ENCODE measurements around the gene TINAGL1. TPM values are rescaled to one million over a fixed set of nuclear protein-coding genes. Genes with fewer than 3 reads are reported as not detected.

TINAGL1 gene
- total RNA-seq, 2 donors from 2014 or later: 211 to 264 TPM

GRCh38 chr1:31624731-31625514 lies 48.6 kb downstream of the TINAGL1 start:
- TF ChIP-seq CTCF (IDR thresholded peaks at IDR 0.05): no peak
- H3K27ac ChIP-seq: peak overlapping the region; percentile 87
- no peak overlapping the region for H3K4me3 ChIP-seq
- peaks cover 0 to 56% of the 10 kb centered on the region in 2 donors for H3K4me1 ChIP-seq
- H3K9me3 ChIP-seq: no peaks in the 10 kb centered on the region
- no peaks in the 10 kb centered on the region for H3K27me3 ChIP-seq
- no peak for DNase-seq (ENCODE audit: low spot score)
- H3K36me3 ChIP-seq: peaks cover 16% of the 10 kb centered on the region

- no peak for TF ChIP-seq CTCF (IDR thresholded peaks at IDR 0.05)
- H3K27me3 ChIP-seq: no peaks in the 10 kb centered on the region
- peaks cover 24% of the 10 kb centered on the region for H3K36me3 ChIP-seq
- peak overlapping the region; percentile 87 for H3K27ac ChIP-seq
- no peak for DNase-seq (ENCODE audit: low spot score)
- no peaks in the 10 kb centered on the region for H3K9me3 ChIP-seq
- H3K4me3 ChIP-seq: no peak overlapping the region
- peaks cover 0 to 56% of the 10 kb centered on the region in 2 donors for H3K4me1 ChIP-seq
Observed at GRCh38 chr1:31625561-31626222, 49.4 kb downstream of the TINAGL1 start.

- no peak overlapping the region for H3K4me3 ChIP-seq
- H3K9me3 ChIP-seq: no peaks in the 10 kb centered on the region
- H3K27ac ChIP-seq: peak overlapping the region; percentile 87
- no peak for TF ChIP-seq CTCF (IDR thresholded peaks at IDR 0.05)
- peaks cover 32% of the 10 kb centered on the region for H3K36me3 ChIP-seq
- no peak for DNase-seq (ENCODE audit: low spot score)
- peaks cover 0 to 60% of the 10 kb centered on the region in 2 donors for H3K4me1 ChIP-seq
- H3K27me3 ChIP-seq: no peaks in the 10 kb centered on the region
Observed at GRCh38 chr1:31626223-31627207, 50.2 kb downstream of the TINAGL1 start.

GRCh38 chr1:31627301-31627929 lies 51.1 kb downstream of the TINAGL1 start:
- Histone ChIP-seq H3K36me3 (peaks cover 41% of the 10 kb centered on the region), H3K27me3 (no peaks in the 10 kb centered on the region), H3K27ac (peak overlapping the region; percentile 87), H3K4me3 (no peak overlapping the region), H3K9me3 (no peaks in the 10 kb centered on the region), H3K4me1 (peaks cover 0 to 59% of the 10 kb centered on the region in 2 donors)
- TF ChIP-seq CTCF (IDR thresholded peaks at IDR 0.05): no peak
- peak; percentile 72 for DNase-seq (ENCODE audit: low spot score)

- Histone ChIP-seq H3K27ac (peak overlapping the region; percentile 87), H3K9me3 (no peaks in the 10 kb centered on the region), H3K4me1 (peaks cover 0 to 56% of the 10 kb centered on the region in 2 donors), H3K36me3 (peaks cover 47% of the 10 kb centered on the region), H3K27me3 (no peaks in the 10 kb centered on the region), H3K4me3 (no peak overlapping the region)
- TF ChIP-seq CTCF (IDR thresholded peaks at IDR 0.05): no peak
- peak; percentile 71 for DNase-seq (ENCODE audit: low spot score)
Observed at GRCh38 chr1:31627930-31628559, 51.7 kb downstream of the TINAGL1 start.

Measured in right atrium auricular region (tissue), 2 donors.